ENCODE measurements around the gene VMAC. TPM values are rescaled to one million over a fixed set of nuclear protein-coding genes. Genes with fewer than 3 reads are reported as not detected.

VMAC gene
- total and polyA plus RNA-seq, 2 of the 13 experiments (the other 11 are each of a cell fraction or from before 2014, with no cell fraction given): 2.4 TPM

- no peak for TF ChIP-seq ZNF318 (CRISPR knock-in tag; IDR thresholded peaks at IDR 0.05)
- TF ChIP-seq POLR2AphosphoS5 (IDR thresholded peaks at IDR 0.05; ENCODE audit: low read depth, low read length): peak; percentile 18; the same call in 1 of the 2 replicates
- TF ChIP-seq NCOA2 (CRISPR knock-in tag; IDR thresholded peaks at IDR 0.05): peak; percentile 93
- TF ChIP-seq REXO4 (CRISPR knock-in tag; IDR thresholded peaks at IDR 0.05; ENCODE audit: borderline replicate concordance): no peak
- peak in 1 of 2 experiments; percentile 51; a peak in 1 of 4 replicates for TF ChIP-seq POLR2A (IDR thresholded peaks at IDR 0.05; ENCODE audit: insufficient read depth in 1 of 2, low read depth in 2 of 2, low read length in 2 of 2)
- no peak for TF ChIP-seq SMAD1 (CRISPR knock-in tag; IDR thresholded peaks at IDR 0.05; ENCODE audit: borderline replicate concordance, low read depth)
- TF ChIP-seq ZZZ3 (CRISPR knock-in tag; IDR thresholded peaks at IDR 0.05; ENCODE audit: borderline replicate concordance): no peak
- TF ChIP-seq SNAPC2 (CRISPR knock-in tag; IDR thresholded peaks at IDR 0.05): no peak
- TF ChIP-seq ZNF572 (CRISPR knock-in tag; IDR thresholded peaks at IDR 0.05): no peak
- no peak for TF ChIP-seq ZNF30 (CRISPR knock-in tag; IDR thresholded peaks at IDR 0.05)
- peak; percentile 46; the same call in 1 of the 2 replicates for TF ChIP-seq MYC (CRISPR knock-in tag; IDR thresholded peaks at IDR 0.05; ENCODE audit: borderline replicate concordance)
- no peak for TF ChIP-seq ZNF407 (CRISPR knock-in tag; IDR thresholded peaks at IDR 0.05; ENCODE audit: not compliant biosample characterization)
- no peak for TF ChIP-seq AGO2 (optimal IDR thresholded peaks at IDR 0.05; ENCODE audit: low read depth, low read length)
- no peak for TF ChIP-seq ZNF136 (CRISPR knock-in tag; IDR thresholded peaks at IDR 0.05; ENCODE audit: low read depth)
- no peak for TF ChIP-seq CHCHD3 (CRISPR knock-in tag; IDR thresholded peaks at IDR 0.05)
Measured at GRCh38 chr19:5880604-5881078, 24.0 kb upstream of the VMAC start (continued).
